ENCODE results near the gene CSNK1G2. TPM values are rescaled to one million over a fixed set of nuclear protein-coding genes. Genes with fewer than 3 reads are reported as not detected.

Gene CSNK1G2
- total RNA-seq, 2 donors from 2014 or later = 55.5 to 92.4 TPM

GRCh38 chr19:1904860-1905109, 36.2 kb upstream of the CSNK1G2 start:
- Histone ChIP-seq H3K9me3 (no peaks in the 10 kb centered on the region), H3K27ac (peak overlapping the region; percentile 65 to 80), H3K4me1 (ENCODE audit: control insufficient read depth in 1 of 2, low read depth in 2 of 2) (peaks cover 9 to 32% of the 10 kb centered on the region in 2 donors), H3K27me3 (replicated peaks; ENCODE audit: insufficient read depth) (no peaks in the 10 kb centered on the region), H3K36me3 (no peaks in the 10 kb centered on the region), H3K4me3 (peak overlapping the region; percentile 79)
- TF ChIP-seq CTCF (IDR thresholded peaks at IDR 0.05) = no peak
- DNase-seq (ENCODE audit: low spot score) (no peak), ATAC-seq (ENCODE audit: insufficient number of reproducible peaks, low FRiP score, low read depth) (no peak)

- Histone ChIP-seq H3K9me3 (no peaks in the 10 kb centered on the region), H3K4me1 (ENCODE audit: control insufficient read depth in 1 of 2, low read depth in 2 of 2) (peaks cover 9 to 32% of the 10 kb centered on the region in 2 donors)
- peak; percentile 95 for DNase-seq (ENCODE audit: low spot score)
These were observed 35.7 kb upstream of the CSNK1G2 start, which contains the start of the genes ADAT3 and SCAMP4 for GRCh38 chr19:1905110-1905862. ADAT3 (plus strand) TSS chr19:1905399; CDS start chr19:1912048, 6,649 bp downstream. SCAMP4 (plus strand) TSS chr19:1905399; CDS start chr19:1915020, 9,621 bp downstream.

GRCh38 chr19:1905863-1906375, 35.1 kb upstream of the CSNK1G2 start:
- TF ChIP-seq CTCF (IDR thresholded peaks at IDR 0.05) = no peak
- Histone ChIP-seq H3K27me3 (replicated peaks; ENCODE audit: insufficient read depth) (no peaks in the 10 kb centered on the region), H3K36me3 (no peaks in the 10 kb centered on the region), H3K4me1 (ENCODE audit: control insufficient read depth in 1 of 2, low read depth in 2 of 2) (peaks cover 9 to 32% of the 10 kb centered on the region in 2 donors), H3K27ac (peak overlapping the region; percentile 38 to 80), H3K4me3 (peak overlapping the region; percentile 79), H3K9me3 (no peaks in the 10 kb centered on the region)
- DNase-seq (ENCODE audit: low spot score) (no peak), ATAC-seq (ENCODE audit: insufficient number of reproducible peaks, low FRiP score, low read depth) (no peak)

More at GRCh38 chr19:1905110-1905862, 35.7 kb upstream of the CSNK1G2 start, which contains the start of the genes ADAT3 and SCAMP4:
- Histone ChIP-seq H3K36me3 (no peaks in the 10 kb centered on the region), H3K27ac (peak within 1 kb of the TSS; percentile 65 to 80), H3K27me3 (replicated peaks; ENCODE audit: insufficient read depth) (no peaks in the 10 kb centered on the region), H3K4me3 (peak within 1 kb of the TSS; percentile 79)
- ATAC-seq (ENCODE audit: insufficient number of reproducible peaks, low FRiP score, low read depth) = peak; percentile 76
- no peak for TF ChIP-seq CTCF (IDR thresholded peaks at IDR 0.05)

- no peak overlapping the region for H3K27ac ChIP-seq
- H3K9me3 ChIP-seq = no peaks in the 10 kb centered on the region
- DNase-seq (ENCODE audit: low spot score) (no peak), ATAC-seq (ENCODE audit: insufficient number of reproducible peaks, low FRiP score, low read depth) (no peak)
- no peaks in the 10 kb centered on the region for H3K27me3 ChIP-seq (replicated peaks; ENCODE audit: insufficient read depth)
- peaks cover 9 to 32% of the 10 kb centered on the region in 2 donors for H3K4me1 ChIP-seq (ENCODE audit: control insufficient read depth in 1 of 2, low read depth in 2 of 2)
- TF ChIP-seq CTCF (IDR thresholded peaks at IDR 0.05) = no peak
- H3K36me3 ChIP-seq = no peaks in the 10 kb centered on the region
- no peak overlapping the region for H3K4me3 ChIP-seq
These were observed 33.9 kb upstream of the CSNK1G2 start for GRCh38 chr19:1906985-1907562.

- peaks cover 9 to 30% of the 10 kb centered on the region in 2 donors for H3K4me1 ChIP-seq (ENCODE audit: control insufficient read depth in 1 of 2, low read depth in 2 of 2)
These were observed 33.2 kb upstream of the CSNK1G2 start for GRCh38 chr19:1907563-1908363.

More at GRCh38 chr19:1907563-1908363, 33.2 kb upstream of the CSNK1G2 start:
- no peak for DNase-seq (ENCODE audit: low spot score)
- no peak overlapping the region for H3K4me3 ChIP-seq
- no peaks in the 10 kb centered on the region for H3K27me3 ChIP-seq (replicated peaks; ENCODE audit: insufficient read depth)
- peaks cover 1% of the 10 kb centered on the region for H3K36me3 ChIP-seq
- TF ChIP-seq CTCF (IDR thresholded peaks at IDR 0.05) = no peak
- H3K27ac ChIP-seq = no peak overlapping the region
- ATAC-seq (ENCODE audit: insufficient number of reproducible peaks, low FRiP score, low read depth) = no peak
- no peaks in the 10 kb centered on the region for H3K9me3 ChIP-seq
